IPS-15b (cell line): Measurements from ENCODE around the gene LYL1.

Experiments used
- H3K27me3 ChIP-seq: one replicate; pipeline ENCODE4 v1.6.1; 2013; ENCODE audit warnings: low read length; ENCODE audit not compliant: control insufficient read depth, insufficient read depth
- H3K36me3 ChIP-seq: one replicate; pipeline ENCODE4 v1.6.1; 2013; ENCODE audit warnings: low read length; ENCODE audit not compliant: control insufficient read depth, insufficient read depth
- H3K4me1 ChIP-seq: one replicate; pipeline ENCODE4 v1.6.1; 2013; ENCODE audit warnings: mild to moderate bottlenecking, low read length; ENCODE audit not compliant: control insufficient read depth, insufficient read depth
- H3K4me3 ChIP-seq: one replicate; pipeline ENCODE4 v1.5.1; 2013; ENCODE audit warnings: low read depth, low read length
- H3K9ac ChIP-seq: one replicate; pipeline ENCODE4 v1.6.1; 2013; ENCODE audit warnings: low read depth, mild to moderate bottlenecking, low read length
- H3K9me3 ChIP-seq: one replicate; pipeline ENCODE4 v1.6.1; 2013; ENCODE audit warnings: mild to moderate bottlenecking, low read length; ENCODE audit not compliant: control insufficient read depth, insufficient read depth

Gene LYL1

GRCh38 chr19:13138171-13138915, 35.7 kb upstream of the LYL1 start:
- Histone ChIP-seq H3K4me1 (no peaks in the 10 kb centered on the region), H3K9me3 (no peaks in the 10 kb centered on the region), H3K27me3 (no peaks in the 10 kb centered on the region), H3K4me3 (no peak overlapping the region), H3K36me3 (peaks cover 46% of the 10 kb centered on the region), H3K9ac (no peak overlapping the region)

DNA sequence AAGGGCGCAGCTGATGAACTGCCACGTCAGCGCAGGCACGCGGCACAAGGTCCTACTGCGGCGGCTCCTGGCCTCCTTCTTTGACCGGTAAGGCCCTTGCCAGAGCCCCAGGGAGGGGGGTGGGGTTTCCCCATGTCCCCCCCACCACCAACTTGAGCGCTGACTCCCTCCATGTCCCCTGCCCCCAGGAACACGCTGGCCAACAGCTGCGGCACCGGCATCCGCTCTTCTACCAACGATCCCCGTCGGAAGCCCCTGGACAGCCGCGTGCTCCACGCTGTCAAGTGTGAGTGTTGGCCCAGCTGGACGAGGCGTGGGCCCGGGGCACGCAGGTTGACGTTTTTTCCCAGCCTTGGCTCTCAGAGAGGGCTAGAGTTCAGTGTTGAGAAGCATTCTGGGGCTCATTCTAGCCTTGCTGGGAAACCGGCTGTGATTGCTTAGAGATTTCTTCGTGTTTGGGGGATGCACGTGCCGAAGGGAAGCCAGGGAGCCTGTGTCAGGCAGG, 34.7 kb upstream of the LYL1 start:
- no peaks in the 10 kb centered on the region for H3K27me3 ChIP-seq
- H3K4me3 ChIP-seq = no peak overlapping the region
- no peak overlapping the region for H3K9ac ChIP-seq
- H3K4me1 ChIP-seq = no peaks in the 10 kb centered on the region
- peaks cover 46% of the 10 kb centered on the region for H3K36me3 ChIP-seq
- H3K9me3 ChIP-seq = no peaks in the 10 kb centered on the region

- no peaks in the 10 kb centered on the region for H3K9me3 ChIP-seq
- H3K36me3 ChIP-seq = peaks cover 46% of the 10 kb centered on the region
- no peak overlapping the region for H3K9ac ChIP-seq
- no peak overlapping the region for H3K4me3 ChIP-seq
- H3K27me3 ChIP-seq = no peaks in the 10 kb centered on the region
- no peaks in the 10 kb centered on the region for H3K4me1 ChIP-seq
Measured at GRCh38 chr19:13135068-13136062, 32.7 kb upstream of the LYL1 start.

DNA sequence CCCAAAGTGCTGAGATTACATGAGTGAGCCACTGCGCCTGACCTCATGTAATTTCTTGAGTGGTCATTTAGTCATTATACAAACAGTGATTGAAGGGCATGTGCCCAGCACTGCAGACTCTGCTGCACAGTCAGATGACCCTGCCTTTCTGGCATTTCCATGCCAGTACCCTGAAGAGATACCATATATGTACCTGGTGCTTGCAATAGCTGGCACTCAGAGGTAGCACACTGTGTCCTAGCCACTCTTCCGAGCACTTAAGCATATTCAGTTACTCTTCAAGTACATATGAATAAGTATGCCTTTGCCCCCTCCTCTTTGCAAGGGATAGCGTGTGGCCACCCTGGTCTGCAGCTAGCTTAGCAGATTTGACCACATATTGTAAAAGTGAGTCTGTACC, 32.0 kb upstream of the LYL1 start:
- Histone ChIP-seq H3K27me3 (no peaks in the 10 kb centered on the region), H3K4me3 (no peak overlapping the region), H3K4me1 (no peaks in the 10 kb centered on the region), H3K9ac (no peak overlapping the region), H3K36me3 (peaks cover 46% of the 10 kb centered on the region), H3K9me3 (no peaks in the 10 kb centered on the region)

- no peak overlapping the region for H3K9ac ChIP-seq
- no peaks in the 10 kb centered on the region for H3K4me1 ChIP-seq
- H3K36me3 ChIP-seq = peaks cover 45% of the 10 kb centered on the region
- H3K9me3 ChIP-seq = no peaks in the 10 kb centered on the region
- H3K4me3 ChIP-seq = no peak overlapping the region
- H3K27me3 ChIP-seq = no peaks in the 10 kb centered on the region
Measured at GRCh38 chr19:13133241-13133870, 30.7 kb upstream of the LYL1 start.

DNA sequence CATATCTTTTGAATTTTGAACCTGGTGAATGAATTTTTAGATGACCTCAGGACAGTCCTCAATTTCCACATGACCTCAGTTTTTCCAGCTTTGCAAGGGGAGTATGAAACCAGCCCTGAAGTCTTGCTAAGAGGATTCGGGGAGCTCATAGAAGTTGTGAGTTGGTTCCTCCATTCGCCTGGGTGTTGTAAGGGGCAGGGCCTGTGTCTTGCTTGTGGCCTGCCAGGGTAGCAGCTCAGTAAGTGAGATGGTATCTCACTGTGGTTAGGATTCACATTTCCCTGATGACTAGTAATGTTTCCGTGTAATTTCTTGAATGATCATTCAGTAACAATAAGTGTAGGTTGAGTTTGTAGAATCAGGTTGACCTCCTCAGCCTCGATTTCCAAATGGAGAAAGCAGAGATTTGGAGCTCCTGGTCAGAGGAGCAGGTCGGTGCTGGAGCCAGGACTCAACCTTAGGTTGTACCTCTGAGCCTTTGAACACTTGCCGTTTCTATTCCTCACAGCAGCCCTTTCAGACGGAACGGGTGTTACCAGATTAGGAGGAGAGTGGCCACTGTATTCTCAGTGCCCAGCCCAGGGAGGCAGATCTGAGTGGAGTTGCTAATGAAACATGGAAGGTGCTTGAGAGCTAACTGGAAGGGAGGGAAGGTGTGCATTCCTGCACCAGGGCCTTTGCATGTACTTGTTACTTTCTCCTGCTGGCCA, 30.0 kb upstream of the LYL1 start:
- peak overlapping the region; percentile 32 for H3K9ac ChIP-seq
- H3K27me3 ChIP-seq = no peaks in the 10 kb centered on the region
- H3K4me1 ChIP-seq = no peaks in the 10 kb centered on the region
- no peaks in the 10 kb centered on the region for H3K9me3 ChIP-seq
- no peak overlapping the region for H3K4me3 ChIP-seq
- peaks cover 38% of the 10 kb centered on the region for H3K36me3 ChIP-seq

GRCh38 chr19:13130886-13131490, 28.3 kb upstream of the LYL1 start:
- Histone ChIP-seq H3K4me3 (no peak overlapping the region), H3K36me3 (peaks cover 26% of the 10 kb centered on the region), H3K27me3 (no peaks in the 10 kb centered on the region), H3K4me1 (no peaks in the 10 kb centered on the region), H3K9ac (no peak overlapping the region), H3K9me3 (no peaks in the 10 kb centered on the region)

GRCh38 chr19:13129384-13129783, 26.7 kb upstream of the LYL1 start:
- Histone ChIP-seq H3K36me3 (peaks cover 11% of the 10 kb centered on the region), H3K9me3 (no peaks in the 10 kb centered on the region), H3K4me1 (no peaks in the 10 kb centered on the region), H3K27me3 (no peaks in the 10 kb centered on the region), H3K9ac (no peak overlapping the region), H3K4me3 (no peak overlapping the region)

GRCh38 chr19:13128583-13128982, 25.9 kb upstream of the LYL1 start:
- Histone ChIP-seq H3K9ac (no peak overlapping the region), H3K9me3 (no peaks in the 10 kb centered on the region), H3K36me3 (peaks cover 10% of the 10 kb centered on the region), H3K4me3 (no peak overlapping the region), H3K4me1 (no peaks in the 10 kb centered on the region), H3K27me3 (no peaks in the 10 kb centered on the region)

DNA sequence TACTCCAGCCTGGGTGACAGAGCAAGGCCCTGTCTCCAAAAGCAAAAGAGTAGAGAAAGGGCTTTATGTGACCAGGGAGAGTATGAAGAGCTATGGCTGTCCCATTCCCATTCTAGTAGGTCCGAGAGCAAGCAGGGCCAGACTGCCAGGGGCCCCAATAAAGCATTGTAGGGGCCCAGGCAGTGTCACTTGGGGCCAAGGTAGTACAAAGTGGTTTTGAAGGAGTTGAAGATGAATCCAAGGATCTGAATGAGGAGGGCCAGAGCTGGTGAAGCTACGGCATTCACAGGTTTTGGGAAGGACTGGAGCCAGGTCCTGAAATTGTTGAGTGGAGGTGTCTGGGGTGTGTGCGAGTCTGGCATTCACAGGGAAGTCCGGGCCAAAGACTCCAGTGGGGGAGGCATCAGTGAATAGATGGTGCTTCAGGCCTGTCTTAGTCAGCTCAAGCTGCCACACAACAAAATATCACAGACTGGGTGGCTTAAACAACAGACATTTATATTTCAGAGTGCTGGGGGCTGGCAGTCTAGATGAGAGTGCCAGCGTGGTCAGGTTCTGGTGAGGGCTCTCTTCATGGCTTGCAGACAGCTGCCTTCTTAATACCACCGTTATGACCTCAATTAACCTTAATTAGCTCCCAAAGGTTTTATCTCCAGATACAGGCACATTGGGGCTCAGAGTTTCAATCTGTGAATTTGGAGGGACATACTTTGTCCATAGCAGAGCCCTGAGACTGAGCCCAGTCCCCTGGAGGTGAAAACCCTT, 25.3 kb upstream of the LYL1 start:
- Histone ChIP-seq H3K9ac (no peak overlapping the region), H3K4me3 (no peak overlapping the region), H3K4me1 (no peaks in the 10 kb centered on the region), H3K9me3 (no peaks in the 10 kb centered on the region), H3K27me3 (no peaks in the 10 kb centered on the region), H3K36me3 (peaks cover 10% of the 10 kb centered on the region)
